Panc1 (cell line): ENCODE data around the gene C1orf116.

Experiments used
- CTCF ChIP-seq: fragments of 450-650 bp; IDR thresholded peaks from 2 replicates; pipeline ENCODE4 v1.5.1; 2017; ENCODE audit warnings: mild to moderate bottlenecking
- POLR2AphosphoS5 ChIP-seq: IDR thresholded peaks from 2 replicates; pipeline ENCODE4 v1.6.1; 2012; ENCODE audit warnings: mild to moderate bottlenecking, low read depth, low read length, moderate library complexity
- REST ChIP-seq, 2 experiments: IDR thresholded peaks; 2 replicates each; pipeline ENCODE4 v1.6.1; 2011 to 2012; ENCODE audit warnings: low read depth in 2 of 2, control low read depth in 1 of 2, low read length in 1 of 2, mild to moderate bottlenecking in 1 of 2, moderate library complexity in 1 of 2; ENCODE audit not compliant: insufficient read depth in 1 of 2
- SIN3A ChIP-seq: IDR thresholded peaks from 2 replicates; pipeline ENCODE4 v1.6.1; 2012; ENCODE audit warnings: low read depth, mild to moderate bottlenecking, low read length, moderate library complexity, borderline replicate concordance; ENCODE audit not compliant: insufficient read depth

DNA sequence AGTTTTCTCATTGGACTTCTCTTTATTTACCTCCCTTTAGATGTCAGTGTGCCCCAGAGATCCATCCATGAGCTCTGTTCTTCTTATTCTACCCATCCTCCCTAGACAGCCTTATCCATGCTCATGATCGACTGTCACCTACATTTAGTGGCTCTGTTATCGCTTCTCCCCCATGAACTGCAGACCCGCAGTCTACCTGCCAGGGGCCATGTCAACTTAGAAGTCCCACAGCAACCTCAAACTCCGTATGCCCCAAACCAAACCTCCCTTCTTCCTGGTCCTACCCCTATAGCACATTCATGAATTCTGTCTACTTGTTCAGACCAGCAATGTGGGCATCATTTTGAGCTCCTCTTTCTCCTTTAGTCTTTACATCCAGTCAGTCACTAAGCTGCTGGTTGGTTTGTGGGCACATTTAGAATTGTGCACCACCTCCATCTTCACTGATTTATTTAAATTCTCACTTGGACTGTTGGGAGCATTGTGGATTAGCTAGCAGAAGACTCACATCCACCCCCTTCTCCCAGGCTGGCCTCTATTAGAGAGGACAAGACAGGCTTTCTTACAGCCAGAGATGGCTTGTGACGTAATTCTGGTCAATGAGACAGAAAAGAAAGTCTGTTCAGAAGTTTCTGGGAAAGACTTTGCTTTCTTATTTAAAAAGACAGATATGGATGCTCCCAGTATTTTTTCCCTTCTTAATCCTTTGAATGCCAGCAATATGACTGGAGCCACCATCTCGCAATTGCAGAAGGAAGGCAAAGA, 19.1 kb downstream of the C1orf116 start:
- TF ChIP-seq CTCF (no peak), POLR2AphosphoS5 (no peak), SIN3A (no peak), REST (IDR thresholded peaks at IDR 0.05; ENCODE audit: insufficient read depth in 1 of 2, low read depth in 2 of 2, low read length in 1 of 2) (no peak)
